ENCODE results near the gene AOAH. TPM values are rescaled to one million over a fixed set of nuclear protein-coding genes. Genes with fewer than 3 reads are reported as not detected.

Gene AOAH
- total and polyA plus RNA-seq, 9 donors: 2.4 to 4.4 (median 3.4) TPM

DNA sequence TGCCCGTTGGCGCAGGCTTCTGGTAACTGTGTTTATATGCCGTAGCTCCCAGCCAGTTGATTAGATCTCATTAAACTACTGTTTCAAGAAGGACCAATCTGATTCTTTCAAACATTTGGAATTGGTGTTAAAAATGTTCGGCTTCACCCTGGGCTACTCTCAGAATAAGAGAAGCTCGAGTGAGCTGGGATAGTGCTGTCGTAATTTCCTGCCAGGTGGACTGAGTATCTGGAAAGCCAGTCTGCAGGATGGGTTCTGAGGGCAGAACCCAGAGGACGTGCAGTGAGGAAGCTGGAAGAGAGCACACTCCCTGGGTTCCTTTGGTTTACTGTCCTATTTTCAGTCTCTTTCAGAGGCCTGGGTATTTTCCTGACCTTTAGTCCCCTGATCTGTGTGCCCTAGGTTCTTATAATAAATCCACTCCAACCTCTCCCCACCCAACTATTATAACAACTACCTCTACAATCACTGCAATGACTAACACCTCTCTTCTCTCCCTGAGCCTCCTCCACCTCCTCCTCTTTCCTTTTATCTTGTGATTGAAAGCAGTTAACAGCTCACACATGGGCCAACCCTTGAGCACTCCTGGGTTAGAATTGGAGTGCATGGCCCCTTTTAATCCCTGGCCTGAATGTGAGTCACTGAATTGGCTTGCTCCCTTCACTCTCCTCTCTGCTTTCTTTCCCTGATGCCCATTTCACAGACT is 63.0 kb downstream of the AOAH start:
- Histone ChIP-seq H3K27ac (ENCODE audit: low read length) (no peak overlapping the region), H3K36me3 (ENCODE audit: control insufficient read depth, insufficient read depth, low read length) (no peaks in the 10 kb centered on the region), H3K4me3 (ENCODE audit: low read length) (no peak overlapping the region), H3K4me1 (ENCODE audit: control insufficient read depth, insufficient read depth, low read length) (no peaks in the 10 kb centered on the region), H3K27me3 (ENCODE audit: control insufficient read depth, insufficient read depth, low read length) (no peaks in the 10 kb centered on the region), H3K9me3 (replicated peaks; ENCODE audit: control insufficient read depth, low read depth, low read length) (no peaks in the 10 kb centered on the region)
- WGBS (ENCODE audit: insufficient coverage): 26% methylated on average over 3 of the region's 7 CpGs
- no peak for DNase-seq

GRCh38 chr7:36659638-36660341 is 64.5 kb downstream of the AOAH start:
- H3K4me3 ChIP-seq (ENCODE audit: low read length): no peak overlapping the region
- H3K9me3 ChIP-seq (replicated peaks; ENCODE audit: control insufficient read depth, low read depth, low read length): no peaks in the 10 kb centered on the region
- no peaks in the 10 kb centered on the region for H3K4me1 ChIP-seq (ENCODE audit: control insufficient read depth, insufficient read depth, low read length)
- no peak overlapping the region for H3K27ac ChIP-seq (ENCODE audit: low read length)
- no peaks in the 10 kb centered on the region for H3K36me3 ChIP-seq (ENCODE audit: control insufficient read depth, insufficient read depth, low read length)
- WGBS (ENCODE audit: insufficient coverage): 40% methylated on average over 2 of the region's 13 CpGs
- H3K27me3 ChIP-seq (ENCODE audit: control insufficient read depth, insufficient read depth, low read length): no peaks in the 10 kb centered on the region
- no peak for DNase-seq

GRCh38 chr7:36659172-36659516 is 65.2 kb downstream of the AOAH start:
- Histone ChIP-seq H3K4me3 (ENCODE audit: low read length) (no peak overlapping the region), H3K9me3 (replicated peaks; ENCODE audit: control insufficient read depth, low read depth, low read length) (no peaks in the 10 kb centered on the region), H3K36me3 (ENCODE audit: control insufficient read depth, insufficient read depth, low read length) (no peaks in the 10 kb centered on the region), H3K4me1 (ENCODE audit: control insufficient read depth, insufficient read depth, low read length) (no peaks in the 10 kb centered on the region), H3K27ac (ENCODE audit: low read length) (no peak overlapping the region), H3K27me3 (ENCODE audit: control insufficient read depth, insufficient read depth, low read length) (no peaks in the 10 kb centered on the region)
- WGBS (ENCODE audit: insufficient coverage): 75% methylated on average over 1 of the region's 4 CpGs
- DNase-seq: peak; percentile 39

- Histone ChIP-seq H3K27me3 (ENCODE audit: control insufficient read depth, insufficient read depth, low read length) (no peaks in the 10 kb centered on the region), H3K27ac (ENCODE audit: low read length) (no peak overlapping the region), H3K4me1 (ENCODE audit: control insufficient read depth, insufficient read depth, low read length) (peaks cover 2% of the 10 kb centered on the region), H3K9me3 (replicated peaks; ENCODE audit: control insufficient read depth, low read depth, low read length) (no peaks in the 10 kb centered on the region), H3K36me3 (ENCODE audit: control insufficient read depth, insufficient read depth, low read length) (no peaks in the 10 kb centered on the region), H3K4me3 (ENCODE audit: low read length) (no peak overlapping the region)
- WGBS (ENCODE audit: insufficient coverage): 59% methylated on average over 2 of the region's 8 CpGs
- DNase-seq: no peak
Observed at GRCh38 chr7:36658335-36659171, 65.7 kb downstream of the AOAH start.

GRCh38 chr7:36657036-36657660 is 67.1 kb downstream of the AOAH start:
- H3K4me3 ChIP-seq (ENCODE audit: low read length): no peak overlapping the region
- no peak for DNase-seq
- H3K36me3 ChIP-seq (ENCODE audit: control insufficient read depth, insufficient read depth, low read length): no peaks in the 10 kb centered on the region
- 44% methylated on average over 4 of the region's 8 CpGs for WGBS (ENCODE audit: insufficient coverage)
- H3K9me3 ChIP-seq (replicated peaks; ENCODE audit: control insufficient read depth, low read depth, low read length): no peaks in the 10 kb centered on the region
- H3K27me3 ChIP-seq (ENCODE audit: control insufficient read depth, insufficient read depth, low read length): no peaks in the 10 kb centered on the region
- no peak overlapping the region for H3K27ac ChIP-seq (ENCODE audit: low read length)
- H3K4me1 ChIP-seq (ENCODE audit: control insufficient read depth, insufficient read depth, low read length): peaks cover 5% of the 10 kb centered on the region

DNA sequence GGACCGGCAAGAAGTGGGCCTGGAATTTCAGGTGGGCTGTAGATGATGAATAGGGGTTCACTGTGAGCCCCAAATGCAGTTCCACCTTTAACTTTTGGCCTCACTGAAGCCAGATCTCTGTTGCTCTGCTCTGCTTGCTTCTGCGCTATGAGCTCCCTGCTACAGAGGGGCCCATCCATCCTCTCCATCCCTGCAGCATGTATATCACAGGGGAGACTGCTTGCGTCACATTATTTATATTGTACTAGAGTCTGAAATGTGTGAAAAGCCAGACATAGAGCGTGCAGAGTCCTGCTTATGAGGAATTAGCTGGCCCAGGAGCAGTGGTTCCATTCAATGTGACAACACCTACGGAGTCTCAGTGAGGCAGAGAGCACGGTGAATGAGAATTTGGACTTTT is 69.9 kb downstream of the AOAH start:
- 82% methylated on average over 3 of the region's 6 CpGs for WGBS (ENCODE audit: insufficient coverage)
- Histone ChIP-seq H3K4me1 (ENCODE audit: control insufficient read depth, insufficient read depth, low read length) (peaks cover 5% of the 10 kb centered on the region), H3K4me3 (ENCODE audit: low read length) (no peak overlapping the region), H3K36me3 (ENCODE audit: control insufficient read depth, insufficient read depth, low read length) (no peaks in the 10 kb centered on the region), H3K9me3 (replicated peaks; ENCODE audit: control insufficient read depth, low read depth, low read length) (no peaks in the 10 kb centered on the region), H3K27ac (ENCODE audit: low read length) (no peak overlapping the region), H3K27me3 (ENCODE audit: control insufficient read depth, insufficient read depth, low read length) (no peaks in the 10 kb centered on the region)
- DNase-seq: no peak

- WGBS (ENCODE audit: insufficient coverage): 45% methylated on average over 2 of the region's 11 CpGs
- H3K27ac ChIP-seq (ENCODE audit: low read length): no peak overlapping the region
- H3K9me3 ChIP-seq (replicated peaks; ENCODE audit: control insufficient read depth, low read depth, low read length): no peaks in the 10 kb centered on the region
- H3K27me3 ChIP-seq (ENCODE audit: control insufficient read depth, insufficient read depth, low read length): no peaks in the 10 kb centered on the region
- DNase-seq: no peak
- peaks cover 5% of the 10 kb centered on the region for H3K4me1 ChIP-seq (ENCODE audit: control insufficient read depth, insufficient read depth, low read length)
- H3K36me3 ChIP-seq (ENCODE audit: control insufficient read depth, insufficient read depth, low read length): no peaks in the 10 kb centered on the region
- H3K4me3 ChIP-seq (ENCODE audit: low read length): no peak overlapping the region
Observed at GRCh38 chr7:36653663-36654355, 70.5 kb downstream of the AOAH start.

GRCh38 chr7:36653008-36653662 is 71.2 kb downstream of the AOAH start:
- no peak overlapping the region for H3K4me3 ChIP-seq (ENCODE audit: low read length)
- H3K36me3 ChIP-seq (ENCODE audit: control insufficient read depth, insufficient read depth, low read length): no peaks in the 10 kb centered on the region
- peaks cover 5% of the 10 kb centered on the region for H3K4me1 ChIP-seq (ENCODE audit: control insufficient read depth, insufficient read depth, low read length)
- H3K9me3 ChIP-seq (replicated peaks; ENCODE audit: control insufficient read depth, low read depth, low read length): no peaks in the 10 kb centered on the region
- no peak overlapping the region for H3K27ac ChIP-seq (ENCODE audit: low read length)
- DNase-seq: peak; percentile 40
- no CpG with 5 or more reads among the region's 3 CpGs for WGBS (ENCODE audit: insufficient coverage)
- H3K27me3 ChIP-seq (ENCODE audit: control insufficient read depth, insufficient read depth, low read length): no peaks in the 10 kb centered on the region

- Histone ChIP-seq H3K9me3 (replicated peaks; ENCODE audit: control insufficient read depth, low read depth, low read length) (no peaks in the 10 kb centered on the region), H3K4me1 (ENCODE audit: control insufficient read depth, insufficient read depth, low read length) (peaks cover 5% of the 10 kb centered on the region), H3K36me3 (ENCODE audit: control insufficient read depth, insufficient read depth, low read length) (no peaks in the 10 kb centered on the region), H3K27ac (ENCODE audit: low read length) (no peak overlapping the region), H3K27me3 (ENCODE audit: control insufficient read depth, insufficient read depth, low read length) (no peaks in the 10 kb centered on the region), H3K4me3 (ENCODE audit: low read length) (no peak overlapping the region)
- no peak for DNase-seq
- 53% methylated on average over 3 of the region's 5 CpGs for WGBS (ENCODE audit: insufficient coverage)
Observed at GRCh38 chr7:36652431-36652830, 71.9 kb downstream of the AOAH start.
